Right forelimb (tissue), 1 donor: ENCODE data around the gene URAD.
"Not testable (repeated sequence)": the region's sequence is repeated elsewhere in the genome, so short reads cannot be mapped to it uniquely, and the experiment has no call there.

Experiments
- DNase-seq: peaks from one replicate; pipeline ENCODE4 v3.0.0-alpha.2; 2018

The URAD gene

GRCh38 chr13:27988520-27988919, at the start of gene URAD:
Gene URAD (minus strand): TSS chr13:27988693. CDS start chr13:27988637, 56 bp downstream.
- DNase-seq, result no peak

- no peak for DNase-seq
Observed at GRCh38 chr13:28037399-28037798, 48.9 kb upstream of the URAD start.

- DNase-seq, result no peak
Observed at GRCh38 chr13:28035146-28035782, 46.8 kb upstream of the URAD start.

- DNase-seq, result no peak
Observed at GRCh38 chr13:28033894-28034655, 45.6 kb upstream of the URAD start.

- not testable (repeated sequence) for DNase-seq
Observed at GRCh38 chr13:28032438-28032837, 43.9 kb upstream of the URAD start.

GRCh38 chr13:28031896-28032288, 43.4 kb upstream of the URAD start:
- no peak for DNase-seq

GRCh38 chr13:28031220-28031895, 42.9 kb upstream of the URAD start:
- DNase-seq, result no peak

GRCh38 chr13:28027607-28028364, 39.3 kb upstream of the URAD start:
- no peak for DNase-seq

GRCh38 chr13:28027071-28027470, 38.6 kb upstream of the URAD start:
- DNase-seq, result no peak

GRCh38 chr13:28026508-28026907, 38.0 kb upstream of the URAD start:
- no peak for DNase-seq

GRCh38 chr13:28022848-28023518, 34.5 kb upstream of the URAD start:
- DNase-seq, result no peak

- no peak for DNase-seq
Observed at GRCh38 chr13:28014301-28014700, 25.8 kb upstream of the URAD start.

- DNase-seq, result no peak
Observed at GRCh38 chr13:28013482-28013881, 25.0 kb upstream of the URAD start.

GRCh38 chr13:28012896-28013295, 24.4 kb upstream of the URAD start:
- no peak for DNase-seq

- no peak for DNase-seq
Observed at GRCh38 chr13:28012383-28012782, 23.9 kb upstream of the URAD start.

GRCh38 chr13:28010046-28010445, 21.6 kb upstream of the URAD start:
- DNase-seq, result no peak

GRCh38 chr13:28005016-28005415, 16.5 kb upstream of the URAD start:
- not testable (repeated sequence) for DNase-seq

- DNase-seq, result no peak
Observed at GRCh38 chr13:28002886-28003698, 14.6 kb upstream of the URAD start.

GRCh38 chr13:28001837-28002473, 13.5 kb upstream of the URAD start:
- no peak for DNase-seq

GRCh38 chr13:28001049-28001448, 12.6 kb upstream of the URAD start:
- no peak for DNase-seq

GRCh38 chr13:28000567-28000966, 12.1 kb upstream of the URAD start:
- no peak for DNase-seq
